HepG2 (cell line): ENCODE data around the gene NPAS2. TPM values are rescaled to one million over a fixed set of nuclear protein-coding genes. Genes with fewer than 3 reads are reported as not detected.
A peak's percentile ranks its signal among the peaks of the same experiment; 100 is the strongest.

Experiments
- BCL6 ChIP-seq: IDR thresholded peaks from 2 replicates; pipeline ENCODE4 v1.6.1; 2016; ENCODE audit warnings: missing genetic modification reagents, missing compliant biosample characterization
- ERF ChIP-seq: IDR thresholded peaks from 2 replicates; pipeline ENCODE4 v1.6.1; 2018; ENCODE audit warnings: missing biosample characterization, missing genetic modification reagents
- MNT ChIP-seq: fragments of 450-650 bp; IDR thresholded peaks from 2 replicates; pipeline ENCODE4 v1.6.1; 2016
- MYNN ChIP-seq: sonication (generic); formaldehyde crosslinking; IDR thresholded peaks from 2 replicates; pipeline ENCODE4 v1.4.0; 2020; ENCODE audit warnings: mild to moderate bottlenecking, low read depth, missing genetic modification reagents
- PAX8 ChIP-seq: sonication (generic); formaldehyde crosslinking; IDR thresholded peaks from 2 replicates; pipeline ENCODE4 v1.8.0; 2022; ENCODE audit warnings: mild to moderate bottlenecking, missing genetic modification reagents, borderline replicate concordance
- REXO4 ChIP-seq: sonication (generic); formaldehyde crosslinking; IDR thresholded peaks from 2 replicates; pipeline ENCODE4 v1.8.0; 2022; ENCODE audit warnings: missing genetic modification reagents, mild to moderate bottlenecking, borderline replicate concordance
- RFXANK ChIP-seq: IDR thresholded peaks from 2 replicates; pipeline ENCODE4 v1.6.1; 2016
- SIN3B ChIP-seq: fragments of 150-350 bp; IDR thresholded peaks from 2 replicates; pipeline ENCODE4 v1.6.1; 2014; ENCODE audit warnings: low read length
- SOX5 ChIP-seq: IDR thresholded peaks from 2 replicates; pipeline ENCODE4 v1.6.1; 2016; ENCODE audit warnings: borderline replicate concordance
- TEAD2 ChIP-seq: sonication (generic); formaldehyde crosslinking; IDR thresholded peaks from 2 replicates; pipeline ENCODE4 v1.9.0; 2021; ENCODE audit warnings: missing genetic modification reagents
- TEAD3 ChIP-seq: optimal IDR thresholded peaks from 2 replicates; pipeline ENCODE3; 2016; ENCODE audit warnings: borderline replicate concordance
- XRCC5 ChIP-seq: fragments of 200-400 bp; formaldehyde crosslinking; optimal IDR thresholded peaks from 2 replicates; pipeline ENCODE3; 2017; ENCODE audit warnings: mild to moderate bottlenecking, low read length
- ZEB1 ChIP-seq: IDR thresholded peaks from 2 replicates; pipeline ENCODE4 v1.6.1; 2012; ENCODE audit warnings: mild to moderate bottlenecking, low read depth, inconsistent platforms; ENCODE audit not compliant: insufficient replicate concordance
- ZNF124 ChIP-seq: sonication (generic); formaldehyde crosslinking; IDR thresholded peaks from 2 replicates; pipeline ENCODE4 v1.4.0; 2020; ENCODE audit warnings: missing genetic modification reagents
- ZNF160 ChIP-seq: sonication (generic); formaldehyde crosslinking; IDR thresholded peaks from 2 replicates; pipeline ENCODE4 v1.8.0; 2022; ENCODE audit warnings: mild to moderate bottlenecking, inconsistent platforms, missing genetic modification reagents
- ZNF547 ChIP-seq: sonication (generic); formaldehyde crosslinking; IDR thresholded peaks from 2 replicates; pipeline ENCODE4 v1.5.1; 2020; ENCODE audit warnings: mild to moderate bottlenecking, missing genetic modification reagents
- ZNF841 ChIP-seq: sonication (generic); formaldehyde crosslinking; IDR thresholded peaks from 2 replicates; pipeline ENCODE4 v1.8.1; 2023; ENCODE audit warnings: missing genetic modification reagents, borderline replicate concordance
- polyA plus RNA-seq, 8 experiments: library from polyadenylated mRNA; depleted of rRNA in 3 of 8; stranded (reverse) in 7 of 8; unstranded in 1 of 8; fragments of >200 nt; fragmentation: Illumina TruSeq in 4 of 8; extraction: Trizol in 4 of 8; gene quantifications; 2 replicates each; pipeline versions ENCODE4 v1.2.1 to v1.2.3, GENCODE V29; 2011 to 2016; ENCODE audit warnings: low read depth in 4 of 8, missing spikeins in 1 of 8, mixed read lengths in 1 of 8; ENCODE audit not compliant: insufficient read depth in 1 of 8
- total RNA-seq, 5 experiments: library from RNA; depleted of rRNA; stranded (reverse); fragments of >200 nt; fragmentation: Illumina TruSeq; extraction: Trizol; gene quantifications; 2 replicates each; pipeline ENCODE4 v1.2.3, GENCODE V29; 2016; ENCODE audit warnings: low read depth in 1 of 5
- TF ChIP-seq, protein P1 (sequence below): sonication (generic); formaldehyde crosslinking; IDR thresholded peaks from 2 replicates; pipeline ENCODE4 v1.4.0; 2020; ENCODE audit warnings: mild to moderate bottlenecking, missing genetic modification reagents
- TF ChIP-seq, protein P2 (sequence below): sonication (generic); formaldehyde crosslinking; IDR thresholded peaks from 2 replicates; pipeline ENCODE4 v1.9.0; 2022; ENCODE audit warnings: low read depth, missing genetic modification reagents
- TF ChIP-seq, protein P3 (sequence below): sonication (generic); formaldehyde crosslinking; IDR thresholded peaks from one replicate; pipeline ENCODE4 v1.5.1; 2020; ENCODE audit warnings: mild to moderate bottlenecking, missing genetic modification reagents; ENCODE audit errors: not compliant biosample characterization

The NPAS2 gene
- total and polyA plus RNA-seq, 2 of the 13 experiments (the other 11 are each of a cell fraction or from before 2014, with no cell fraction given), result 14.8 to 37.5 TPM

DNA sequence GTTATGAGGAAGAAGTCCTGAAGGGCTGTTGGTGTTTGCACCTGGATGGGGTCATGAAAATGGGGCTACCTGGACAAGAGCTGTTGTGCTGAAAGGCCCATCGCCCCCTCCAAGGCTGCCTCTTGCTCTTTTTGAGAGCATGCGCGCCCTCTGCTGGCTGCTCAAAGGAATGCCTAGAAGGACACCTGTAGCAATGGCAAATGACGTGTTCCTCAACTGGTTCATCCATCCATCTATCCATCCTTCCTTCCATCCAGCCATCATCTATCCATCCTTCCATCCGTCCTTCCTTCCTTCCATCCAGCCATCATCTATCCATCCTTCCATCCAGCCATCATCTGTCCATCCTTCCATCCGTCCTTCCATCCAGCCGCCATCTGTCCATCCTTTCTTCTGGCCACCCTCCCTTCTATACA, 165.0 kb downstream of the NPAS2 start (continued):
- TF ChIP-seq MYNN (CRISPR knock-in tag) (no peak), REXO4 (CRISPR knock-in tag) (no peak), MNT (no peak), ZNF841 (CRISPR knock-in tag) (no peak), ZNF124 (CRISPR knock-in tag) (no peak), PAX8 (CRISPR knock-in tag) (no peak), ERF (CRISPR knock-in tag) (no peak; the same call in 1 of the 2 replicates), ZNF160 (CRISPR knock-in tag) (no peak), TEAD3 (CRISPR knock-in tag) (peak; percentile 81), SOX5 (no peak), BCL6 (peak; percentile 27; the same call in 1 of the 2 replicates), ZNF547 (no peak; the same call in 1 of the 2 replicates), TEAD2 (CRISPR knock-in tag) (no peak), ZEB1 (no peak), XRCC5 (no peak), SIN3B (no peak), RFXANK (CRISPR knock-in tag) (no peak)
- TF ChIP-seq, protein P1, sequence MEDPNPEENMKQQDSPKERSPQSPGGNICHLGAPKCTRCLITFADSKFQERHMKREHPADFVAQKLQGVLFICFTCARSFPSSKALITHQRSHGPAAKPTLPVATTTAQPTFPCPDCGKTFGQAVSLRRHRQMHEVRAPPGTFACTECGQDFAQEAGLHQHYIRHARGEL, result no peak
- TF ChIP-seq, protein P2, sequence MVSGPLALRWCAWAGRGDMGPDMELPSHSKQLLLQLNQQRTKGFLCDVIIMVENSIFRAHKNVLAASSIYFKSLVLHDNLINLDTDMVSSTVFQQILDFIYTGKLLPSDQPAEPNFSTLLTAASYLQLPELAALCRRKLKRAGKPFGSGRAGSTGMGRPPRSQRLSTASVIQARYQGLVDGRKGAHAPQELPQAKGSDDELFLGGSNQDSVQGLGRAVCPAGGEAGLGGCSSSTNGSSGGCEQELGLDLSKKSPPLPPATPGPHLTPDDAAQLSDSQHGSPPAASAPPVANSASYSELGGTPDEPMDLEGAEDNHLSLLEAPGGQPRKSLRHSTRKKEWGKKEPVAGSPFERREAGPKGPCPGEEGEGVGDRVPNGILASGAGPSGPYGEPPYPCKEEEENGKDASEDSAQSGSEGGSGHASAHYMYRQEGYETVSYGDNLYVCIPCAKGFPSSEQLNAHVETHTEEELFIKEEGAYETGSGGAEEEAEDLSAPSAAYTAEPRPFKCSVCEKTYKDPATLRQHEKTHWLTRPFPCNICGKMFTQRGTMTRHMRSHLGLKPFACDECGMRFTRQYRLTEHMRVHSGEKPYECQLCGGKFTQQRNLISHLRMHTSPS (CRISPR knock-in tag), result no peak
- TF ChIP-seq, protein P3, sequence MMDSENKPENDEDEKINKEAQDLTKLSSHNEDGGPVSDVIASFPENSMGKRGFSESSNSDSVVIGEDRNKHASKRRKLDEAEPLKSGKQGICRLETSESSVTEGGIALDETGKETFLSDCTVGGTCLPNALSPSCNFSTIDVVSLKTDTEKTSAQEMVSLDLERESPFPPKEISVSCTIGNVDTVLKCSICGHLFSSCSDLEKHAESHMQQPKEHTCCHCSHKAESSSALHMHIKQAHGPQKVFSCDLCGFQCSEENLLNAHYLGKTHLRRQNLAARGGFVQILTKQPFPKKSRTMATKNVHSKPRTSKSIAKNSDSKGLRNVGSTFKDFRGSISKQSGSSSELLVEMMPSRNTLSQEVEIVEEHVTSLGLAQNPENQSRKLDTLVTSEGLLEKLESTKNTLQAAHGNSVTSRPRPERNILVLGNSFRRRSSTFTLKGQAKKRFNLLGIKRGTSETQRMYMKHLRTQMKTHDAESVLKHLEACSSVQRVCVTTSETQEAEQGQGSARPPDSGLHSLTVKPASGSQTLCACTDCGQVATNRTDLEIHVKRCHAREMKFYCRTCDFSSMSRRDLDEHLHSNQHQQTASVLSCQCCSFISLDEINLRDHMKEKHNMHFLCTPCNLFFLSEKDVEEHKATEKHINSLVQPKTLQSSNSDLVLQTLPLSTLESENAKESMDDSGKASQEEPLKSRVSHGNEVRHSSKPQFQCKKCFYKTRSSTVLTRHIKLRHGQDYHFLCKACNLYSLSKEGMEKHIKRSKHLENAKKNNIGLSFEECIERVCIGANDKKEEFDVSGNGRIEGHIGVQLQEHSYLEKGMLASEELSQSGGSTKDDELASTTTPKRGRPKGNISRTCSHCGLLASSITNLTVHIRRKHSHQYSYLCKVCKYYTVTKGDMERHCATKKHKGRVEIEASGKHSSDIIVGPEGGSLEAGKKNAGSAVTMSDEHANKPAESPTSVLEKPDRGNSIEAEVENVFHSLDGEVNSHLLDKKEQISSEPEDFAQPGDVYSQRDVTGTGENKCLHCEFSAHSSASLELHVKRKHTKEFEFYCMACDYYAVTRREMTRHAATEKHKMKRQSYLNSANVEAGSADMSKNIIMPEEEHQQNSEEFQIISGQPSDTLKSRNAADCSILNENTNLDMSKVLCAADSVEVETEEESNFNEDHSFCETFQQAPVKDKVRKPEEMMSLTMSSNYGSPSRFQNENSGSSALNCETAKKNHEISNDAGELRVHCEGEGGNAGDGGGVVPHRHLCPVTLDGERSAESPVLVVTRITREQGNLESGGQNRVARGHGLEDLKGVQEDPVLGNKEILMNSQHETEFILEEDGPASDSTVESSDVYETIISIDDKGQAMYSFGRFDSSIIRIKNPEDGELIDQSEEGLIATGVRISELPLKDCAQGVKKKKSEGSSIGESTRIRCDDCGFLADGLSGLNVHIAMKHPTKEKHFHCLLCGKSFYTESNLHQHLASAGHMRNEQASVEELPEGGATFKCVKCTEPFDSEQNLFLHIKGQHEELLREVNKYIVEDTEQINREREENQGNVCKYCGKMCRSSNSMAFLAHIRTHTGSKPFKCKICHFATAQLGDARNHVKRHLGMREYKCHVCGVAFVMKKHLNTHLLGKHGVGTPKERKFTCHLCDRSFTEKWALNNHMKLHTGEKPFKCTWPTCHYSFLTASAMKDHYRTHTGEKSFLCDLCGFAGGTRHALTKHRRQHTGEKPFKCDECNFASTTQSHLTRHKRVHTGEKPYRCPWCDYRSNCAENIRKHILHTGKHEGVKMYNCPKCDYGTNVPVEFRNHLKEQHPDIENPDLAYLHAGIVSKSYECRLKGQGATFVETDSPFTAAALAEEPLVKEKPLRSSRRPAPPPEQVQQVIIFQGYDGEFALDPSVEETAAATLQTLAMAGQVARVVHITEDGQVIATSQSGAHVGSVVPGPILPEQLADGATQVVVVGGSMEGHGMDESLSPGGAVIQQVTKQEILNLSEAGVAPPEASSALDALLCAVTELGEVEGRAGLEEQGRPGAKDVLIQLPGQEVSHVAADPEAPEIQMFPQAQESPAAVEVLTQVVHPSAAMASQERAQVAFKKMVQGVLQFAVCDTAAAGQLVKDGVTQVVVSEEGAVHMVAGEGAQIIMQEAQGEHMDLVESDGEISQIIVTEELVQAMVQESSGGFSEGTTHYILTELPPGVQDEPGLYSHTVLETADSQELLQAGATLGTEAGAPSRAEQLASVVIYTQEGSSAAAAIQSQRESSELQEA (CRISPR knock-in tag), result no peak
